ENCODE measurements around the gene INHBC.

- TF ChIP-seq CTCF (IDR thresholded peaks at IDR 0.05): no peak
- no peak for TF ChIP-seq EP300 (IDR thresholded peaks at IDR 0.05; ENCODE audit: borderline replicate concordance in 1 of 2, low read depth in 1 of 2, low read length in 1 of 2)
- no peak for TF ChIP-seq SIN3A (IDR thresholded peaks at IDR 0.05; ENCODE audit: borderline replicate concordance, low read depth, low read length)
- no peak for TF ChIP-seq YY1 (IDR thresholded peaks at IDR 0.05; ENCODE audit: low read depth)
- TF ChIP-seq TEAD4 (IDR thresholded peaks at IDR 0.05; ENCODE audit: borderline replicate concordance, insufficient read depth): no peak
- no peak for TF ChIP-seq MXI1 (IDR thresholded peaks at IDR 0.05; ENCODE audit: low read depth, low read length)
- no peak for TF ChIP-seq POLR2AphosphoS5 (IDR thresholded peaks at IDR 0.05; ENCODE audit: low read depth, low read length)
- TF ChIP-seq JUND (IDR thresholded peaks at IDR 0.05): no peak
These were observed 2.9 kb upstream of the INHBC start for GRCh38 chr12:57431654-57432188.
